Large intestine (tissue), 3 donors: ENCODE results near the gene ARHGAP31. TPM values are rescaled to one million over a fixed set of nuclear protein-coding genes. Genes with fewer than 3 reads are reported as not detected.

Source experiments
- DNase-seq, 2 donors: peaks; one replicate each; pipeline versions ENCODE4 v3.0.0 to v3.0.0-alpha.2; 2013
- H3K27ac ChIP-seq: one replicate; pipeline ENCODE4 v1.5.1; 2013; ENCODE audit warnings: low read length
- H3K27me3 ChIP-seq: 2 replicates; pipeline ENCODE4 v1.6.1; 2013; ENCODE audit warnings: low read length; ENCODE audit not compliant: control insufficient read depth, insufficient read depth
- H3K36me3 ChIP-seq: 2 replicates; pipeline ENCODE4 v1.6.1; 2013; ENCODE audit warnings: low read length; ENCODE audit not compliant: control insufficient read depth, insufficient read depth
- H3K4me1 ChIP-seq: one replicate; pipeline ENCODE4 v1.6.1; 2013; ENCODE audit warnings: low read length; ENCODE audit not compliant: control insufficient read depth, insufficient read depth
- H3K4me3 ChIP-seq: one replicate; pipeline ENCODE4 v1.5.1; 2013; ENCODE audit warnings: low read length
- H3K9me3 ChIP-seq: one replicate; pipeline ENCODE4 v1.6.1; 2013; ENCODE audit warnings: mild to moderate bottlenecking, low read depth, low read length, moderate library complexity; ENCODE audit not compliant: control insufficient read depth
- WGBS: methylation state at CpG from one replicate; pipeline ENCODE4 v1.1.5; 2013; ENCODE audit warnings: low lambda C conversion rate; ENCODE audit not compliant: insufficient coverage; 5-methylcytosine and 5-hydroxymethylcytosine counted together
- polyA plus RNA-seq: library from polyadenylated mRNA; unstranded; fragments of 120-200 nt; gene quantifications from one replicate; pipeline ENCODE4 v1.2.1, GENCODE V29; 2013

The ARHGAP31 gene
- polyA plus RNA-seq, 1 donor, result 5.6 TPM

DNA sequence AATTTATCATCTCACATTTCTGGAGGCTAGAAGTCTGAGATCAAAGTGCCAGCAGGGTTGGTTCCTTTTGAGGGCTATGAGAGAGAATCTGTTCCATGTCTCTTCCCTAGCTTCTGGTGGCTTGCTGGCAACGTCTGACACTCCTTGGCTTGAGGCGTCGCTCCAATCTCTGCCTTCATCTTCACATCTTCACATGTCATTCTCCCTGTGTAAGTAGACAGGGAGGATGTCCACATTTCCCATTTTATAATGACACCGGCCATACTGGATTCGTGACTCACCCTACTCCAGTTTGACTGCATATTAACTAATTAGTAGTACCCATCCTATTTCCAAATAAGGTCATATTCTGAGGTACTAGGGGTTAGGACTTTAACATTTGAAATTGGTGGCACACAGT is 17.5 kb upstream of the ARHGAP31 start:
- H3K9me3 ChIP-seq, result no peaks in the 10 kb centered on the region
- H3K27ac ChIP-seq, result no peak overlapping the region
- WGBS, result no CpG with 5 or more reads among the region's 5 CpGs
- H3K36me3 ChIP-seq, result no peaks in the 10 kb centered on the region
- H3K4me3 ChIP-seq, result no peak overlapping the region
- DNase-seq, result no peak
- no peaks in the 10 kb centered on the region for H3K4me1 ChIP-seq
- no peaks in the 10 kb centered on the region for H3K27me3 ChIP-seq

DNA sequence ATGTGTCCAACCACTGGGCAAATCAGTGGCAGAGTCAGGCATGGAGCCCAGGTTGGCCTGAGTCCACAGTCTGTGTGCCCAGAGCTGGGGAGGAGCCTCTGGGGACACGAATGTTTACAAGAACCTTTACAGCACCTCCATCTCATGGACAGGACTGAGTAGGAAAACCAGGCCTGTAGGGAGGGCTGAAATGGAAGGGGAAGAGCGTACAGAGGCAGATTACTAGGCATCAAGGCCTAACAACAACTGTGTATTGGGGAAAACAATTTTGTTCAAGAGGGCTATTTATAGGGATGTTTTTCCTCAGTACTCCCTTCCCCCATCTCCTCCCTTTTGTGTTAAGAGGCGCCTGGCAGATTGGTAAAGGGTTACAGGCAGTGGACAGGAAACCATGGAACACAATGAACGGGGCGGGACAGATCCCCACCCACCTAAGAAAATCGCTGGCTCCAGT is 15.1 kb upstream of the ARHGAP31 start:
- peaks cover 5% of the 10 kb centered on the region for H3K9me3 ChIP-seq
- no peak for DNase-seq
- no peaks in the 10 kb centered on the region for H3K27me3 ChIP-seq
- H3K27ac ChIP-seq, result no peak overlapping the region
- no peaks in the 10 kb centered on the region for H3K4me1 ChIP-seq
- H3K4me3 ChIP-seq, result no peak overlapping the region
- no CpG with 5 or more reads among the region's 6 CpGs for WGBS
- H3K36me3 ChIP-seq, result no peaks in the 10 kb centered on the region

DNA sequence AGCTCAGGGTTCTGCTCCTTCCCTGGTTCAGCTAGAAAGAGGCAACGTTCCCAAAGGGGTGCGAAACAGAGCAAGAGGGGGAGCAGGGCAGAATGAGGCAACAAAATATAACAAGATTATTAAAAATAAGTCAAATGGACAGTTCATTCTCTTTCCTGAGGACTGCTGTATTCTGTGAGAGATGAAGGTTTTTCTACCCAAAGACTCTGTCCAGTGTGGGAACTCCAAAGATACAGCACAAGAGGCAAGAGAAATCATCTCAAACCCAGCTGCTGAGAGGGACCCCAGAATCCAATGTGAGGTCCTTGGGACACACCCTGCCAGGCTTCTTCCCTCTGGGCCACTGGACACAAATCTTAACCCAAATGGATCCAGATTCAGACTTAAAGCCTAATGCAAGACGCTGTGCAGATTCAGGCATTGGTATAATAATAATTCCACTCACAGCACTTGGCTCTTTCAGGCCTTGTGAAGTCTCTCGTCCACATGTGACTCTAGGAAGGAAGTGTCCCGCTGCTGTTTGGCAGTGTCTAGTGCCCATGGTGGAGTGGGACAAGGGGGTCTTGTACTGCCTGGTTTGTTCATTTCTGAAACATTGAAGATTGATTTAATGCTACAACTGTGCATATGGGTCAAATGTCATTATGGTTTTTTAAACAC is 14.5 kb upstream of the ARHGAP31 start:
- Histone ChIP-seq H3K4me1 (no peaks in the 10 kb centered on the region), H3K9me3 (peaks cover 5% of the 10 kb centered on the region), H3K36me3 (no peaks in the 10 kb centered on the region), H3K27ac (no peak overlapping the region), H3K27me3 (no peaks in the 10 kb centered on the region), H3K4me3 (no peak overlapping the region)
- WGBS, result 100% methylated on average over 1 of the region's 5 CpGs
- no peak for DNase-seq

DNA sequence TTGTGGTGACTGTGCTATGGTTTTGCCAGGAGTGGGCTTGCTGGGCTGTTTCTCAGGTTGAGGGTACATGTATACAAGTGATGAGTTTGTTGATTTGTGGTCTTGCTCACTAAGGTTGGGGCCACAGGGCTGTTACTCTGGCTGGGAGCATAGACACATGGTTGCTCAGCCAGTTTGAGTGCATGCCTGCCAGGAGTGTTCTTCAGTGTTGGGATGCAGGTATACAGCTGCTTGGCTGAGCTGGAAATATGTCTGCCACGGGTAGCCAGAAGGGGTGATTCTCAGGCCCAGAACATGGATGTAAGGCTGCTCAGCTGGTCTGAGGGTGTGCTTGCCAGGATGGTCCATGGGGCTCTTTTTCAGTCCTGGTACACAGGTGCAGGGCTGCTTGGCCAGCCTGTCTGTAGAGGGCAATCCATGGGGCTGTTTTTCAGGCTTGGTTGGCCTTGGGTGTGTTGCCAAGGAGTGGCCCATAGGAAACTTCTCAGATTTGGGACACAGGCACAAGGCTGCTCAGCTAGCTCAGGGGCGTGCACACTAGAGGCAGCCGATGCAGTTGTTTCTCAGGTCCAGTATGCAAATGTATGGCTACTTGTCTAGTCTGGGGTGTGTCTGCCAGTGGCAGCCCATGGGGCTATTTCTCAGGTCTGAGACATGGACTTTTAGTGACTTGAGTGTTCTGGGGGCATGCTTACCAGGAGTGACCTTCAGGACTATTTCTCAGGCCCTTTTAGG is 5.3 kb upstream of the ARHGAP31 start:
- H3K36me3 ChIP-seq, result no peaks in the 10 kb centered on the region
- H3K4me3 ChIP-seq, result no peak overlapping the region
- H3K27me3 ChIP-seq, result no peaks in the 10 kb centered on the region
- peaks cover 4% of the 10 kb centered on the region for H3K4me1 ChIP-seq
- no CpG with 5 or more reads among the region's 3 CpGs for WGBS
- DNase-seq, result no peak
- no peak overlapping the region for H3K27ac ChIP-seq
- H3K9me3 ChIP-seq, result peaks cover 18% of the 10 kb centered on the region

DNA sequence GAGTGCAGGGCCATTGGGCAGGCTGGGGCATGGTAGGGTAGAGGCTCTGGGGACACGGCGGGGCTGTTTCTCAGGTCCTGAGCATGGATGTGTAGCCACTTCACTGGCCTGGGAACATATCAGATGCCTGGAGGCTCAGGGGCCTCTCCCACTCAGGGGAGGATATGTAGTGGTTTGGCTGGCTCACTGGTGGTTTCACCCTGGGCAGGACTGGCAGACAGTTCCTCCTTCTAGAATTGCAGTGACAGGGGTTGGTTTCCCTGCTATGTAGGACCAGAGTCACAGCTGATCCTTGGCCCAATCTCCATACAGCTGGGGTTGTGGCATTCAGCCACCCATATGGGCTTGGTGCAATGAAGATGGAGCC is 4.8 kb upstream of the ARHGAP31 start:
- no CpG with 5 or more reads among the region's 2 CpGs for WGBS
- H3K36me3 ChIP-seq, result no peaks in the 10 kb centered on the region
- no peak overlapping the region for H3K27ac ChIP-seq
- H3K27me3 ChIP-seq, result no peaks in the 10 kb centered on the region
- peaks cover 18% of the 10 kb centered on the region for H3K9me3 ChIP-seq
- peaks cover 4% of the 10 kb centered on the region for H3K4me1 ChIP-seq
- DNase-seq, result no peak
- H3K4me3 ChIP-seq, result no peak overlapping the region

DNA sequence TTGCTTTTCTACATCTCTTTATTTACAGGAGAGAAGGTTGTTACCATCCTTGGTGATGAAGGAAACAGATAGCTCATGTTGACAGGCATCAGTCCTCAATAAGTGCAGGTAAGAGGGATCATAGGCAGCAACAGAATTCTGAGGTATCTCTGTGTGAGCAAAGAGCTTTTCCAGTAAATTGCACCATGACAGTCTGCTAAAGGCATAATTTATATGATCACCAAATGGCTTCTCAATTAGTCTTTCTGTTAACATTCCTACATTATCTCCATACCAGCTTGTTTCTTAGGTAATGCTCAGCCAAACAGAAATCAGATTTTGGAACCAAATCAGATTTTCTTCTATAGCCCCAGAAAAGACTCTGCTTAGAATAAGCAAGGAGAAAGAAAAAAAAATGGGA is 3.6 kb upstream of the ARHGAP31 start:
- no peak overlapping the region for H3K27ac ChIP-seq
- peaks cover 18% of the 10 kb centered on the region for H3K9me3 ChIP-seq
- no peak for DNase-seq
- no peaks in the 10 kb centered on the region for H3K27me3 ChIP-seq
- H3K4me3 ChIP-seq, result no peak overlapping the region
- no peaks in the 10 kb centered on the region for H3K36me3 ChIP-seq
- peaks cover 4% of the 10 kb centered on the region for H3K4me1 ChIP-seq

DNA sequence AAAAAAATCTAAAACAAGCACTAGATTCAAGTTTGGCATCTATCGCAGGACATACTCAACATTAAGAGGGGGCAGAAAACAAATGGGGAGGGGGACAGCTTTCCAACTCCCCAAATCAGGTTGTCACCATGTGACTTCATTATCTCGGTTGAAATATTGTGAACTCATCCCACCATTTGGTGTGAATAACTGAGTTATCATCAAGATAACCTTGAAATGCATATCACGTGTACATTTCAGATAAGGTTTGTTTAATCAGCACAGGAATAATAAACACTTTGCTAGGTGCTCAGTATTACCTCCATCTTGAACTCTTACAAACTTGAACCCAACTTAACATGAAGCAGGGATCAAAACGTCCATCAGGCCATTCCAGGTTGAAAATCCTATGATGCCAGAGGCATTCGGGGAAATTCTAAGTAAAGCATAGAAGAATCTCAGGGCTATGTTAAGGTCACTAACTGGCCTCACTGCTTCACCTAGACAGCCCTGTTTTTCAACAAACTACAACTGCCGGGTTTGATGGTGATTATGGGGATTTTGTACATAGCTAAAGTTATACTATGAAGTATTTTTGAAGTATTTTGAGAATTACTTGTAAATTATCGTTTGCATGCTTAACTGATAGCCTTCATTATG is 3.0 kb upstream of the ARHGAP31 start:
- no peak for DNase-seq
- 50% methylated on average over 4 of the region's 7 CpGs for WGBS
- no peak overlapping the region for H3K27ac ChIP-seq
- H3K36me3 ChIP-seq, result no peaks in the 10 kb centered on the region
- peaks cover 18% of the 10 kb centered on the region for H3K9me3 ChIP-seq
- no peak overlapping the region for H3K4me3 ChIP-seq
- H3K4me1 ChIP-seq, result peaks cover 4% of the 10 kb centered on the region
- no peaks in the 10 kb centered on the region for H3K27me3 ChIP-seq

DNA sequence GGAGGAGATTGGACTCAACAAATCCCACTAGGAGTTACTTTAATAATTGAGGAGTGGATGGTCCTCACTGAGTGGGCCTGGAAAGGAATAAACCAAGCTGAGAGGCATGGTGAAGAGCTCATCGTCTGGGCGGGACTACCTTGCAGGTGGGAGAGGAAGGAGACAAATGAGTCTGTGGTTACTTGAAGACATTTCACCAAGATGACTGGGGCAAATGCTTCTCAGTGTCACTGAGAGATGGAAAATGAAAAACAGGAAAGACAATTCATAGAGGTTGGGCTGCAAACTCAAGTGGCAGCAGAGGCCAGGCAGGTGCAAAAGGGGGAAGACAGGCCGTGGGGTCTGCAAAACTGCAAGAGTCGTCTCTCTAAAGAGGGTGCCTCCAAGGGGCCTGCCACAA is 1.5 kb upstream of the ARHGAP31 start:
- no peak for DNase-seq
- H3K9me3 ChIP-seq, result peaks cover 9% of the 10 kb centered on the region
- WGBS, result no CpG with 5 or more reads among the region's 4 CpGs
- H3K4me3 ChIP-seq, result no peak overlapping the region
- H3K27ac ChIP-seq, result no peak overlapping the region
- H3K27me3 ChIP-seq, result no peaks in the 10 kb centered on the region
- peaks cover 4% of the 10 kb centered on the region for H3K4me1 ChIP-seq
- no peaks in the 10 kb centered on the region for H3K36me3 ChIP-seq

DNA sequence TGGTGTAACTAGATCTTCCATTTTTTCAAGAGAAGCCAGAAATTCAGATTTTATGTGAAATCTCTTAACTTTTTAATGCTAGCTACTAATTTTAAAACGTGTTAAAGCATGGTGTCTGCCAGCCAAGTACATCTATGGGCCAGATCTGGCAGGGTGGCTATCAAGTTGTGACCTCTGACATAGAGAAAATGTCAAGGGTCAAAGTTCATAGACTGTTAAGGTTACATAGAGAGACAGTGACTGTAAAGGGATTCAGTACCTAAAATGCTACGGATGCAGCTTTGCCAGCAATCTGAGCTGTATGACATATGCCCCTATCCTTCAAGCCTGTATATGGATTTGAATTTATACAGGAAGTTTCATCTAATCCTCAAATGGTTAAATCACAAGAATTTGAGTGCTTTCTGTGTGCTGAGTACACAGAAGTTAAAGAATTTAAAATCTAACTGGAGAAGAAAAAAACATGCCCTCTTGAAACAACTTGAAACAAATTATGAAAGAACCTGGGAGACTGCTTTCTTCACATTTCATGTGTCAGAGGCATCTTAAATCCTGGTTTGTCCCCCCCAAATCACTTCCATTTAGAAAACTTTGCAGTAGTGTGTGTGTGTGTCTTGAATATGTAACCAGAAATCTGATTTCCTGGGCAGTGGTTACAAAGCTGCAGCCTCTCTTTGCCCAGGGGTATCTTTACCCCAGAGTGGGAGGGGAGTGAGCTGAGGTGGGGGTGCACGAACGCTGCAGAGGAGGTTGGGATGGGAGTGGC is 895 bp upstream of the ARHGAP31 start:
- Histone ChIP-seq H3K27ac (no peak overlapping the region), H3K9me3 (peaks cover 6% of the 10 kb centered on the region), H3K27me3 (no peaks in the 10 kb centered on the region), H3K4me3 (peak overlapping the region; percentile 52), H3K36me3 (no peaks in the 10 kb centered on the region), H3K4me1 (peaks cover 4% of the 10 kb centered on the region)
- no CpG with 5 or more reads among the region's 4 CpGs for WGBS
- no peak for DNase-seq
